IPS DF 4.7 (cell line): Measurements from ENCODE around the gene IER5L.

Experiments
- DNase-seq: peaks from one replicate; pipeline ENCODE4 v3.0.0-alpha.2; 2013; ENCODE audit warnings: low spot score; ENCODE audit errors: extremely low read depth

IER5L gene

GRCh38 chr9:129162497-129163197 lies 15.4 kb downstream of the IER5L start:
- DNase-seq: no peak

- DNase-seq: no peak
Observed at GRCh38 chr9:129161534-129161837, 16.6 kb downstream of the IER5L start.

- DNase-seq: no peak
Observed at GRCh38 chr9:129160712-129161533, 17.1 kb downstream of the IER5L start.

- DNase-seq: no peak
Observed at GRCh38 chr9:129156163-129156562, 21.9 kb downstream of the IER5L start.

- DNase-seq: no peak
Observed at GRCh38 chr9:129154866-129155477, 23.1 kb downstream of the IER5L start.

- no peak for DNase-seq
Observed at GRCh38 chr9:129151469-129151868, 26.6 kb downstream of the IER5L start.

- DNase-seq: no peak
Observed at GRCh38 chr9:129150672-129151211, 27.3 kb downstream of the IER5L start.

- no peak for DNase-seq
Observed at GRCh38 chr9:129150122-129150521, 27.9 kb downstream of the IER5L start.

GRCh38 chr9:129149442-129149841 lies 28.6 kb downstream of the IER5L start:
- no peak for DNase-seq

- DNase-seq: no peak
Observed at GRCh38 chr9:129148463-129149204, 29.4 kb downstream of the IER5L start.

GRCh38 chr9:129146441-129146941 lies 31.6 kb downstream of the IER5L start:
- no peak for DNase-seq

- DNase-seq: no peak
Observed at GRCh38 chr9:129145841-129146292, 32.2 kb downstream of the IER5L start.

- no peak for DNase-seq
Observed at GRCh38 chr9:129145316-129145715, 32.7 kb downstream of the IER5L start.

- DNase-seq: no peak
Observed at GRCh38 chr9:129143031-129143927, 34.8 kb downstream of the IER5L start.

GRCh38 chr9:129142138-129142935 lies 35.7 kb downstream of the IER5L start:
- no peak for DNase-seq

- DNase-seq: no peak
Observed at GRCh38 chr9:129141066-129142041, 36.7 kb downstream of the IER5L start.

- DNase-seq: no peak
Observed at GRCh38 chr9:129140397-129141065, 37.5 kb downstream of the IER5L start.

GRCh38 chr9:129139993-129140396 lies 38.1 kb downstream of the IER5L start:
- DNase-seq: peak; percentile 79
